Parathyroid adenoma (tissue), 2 donors: Measurements from ENCODE around the gene BEGAIN.

Experiments
- H2AFZ ChIP-seq: fragments of 300-600 bp; sonication (generic); one replicate; pipeline ENCODE4 v1.7.0; 2017; ENCODE audit warnings: antibody characterized with exemption, mild to moderate bottlenecking
- H3K27ac ChIP-seq: fragments of 300-600 bp; sonication (generic); one replicate; pipeline ENCODE4 v1.7.0; 2017
- H3K27me3 ChIP-seq: fragments of 300-600 bp; sonication (generic); one replicate; pipeline ENCODE4 v1.7.0; 2017; ENCODE audit warnings: low read length; ENCODE audit not compliant: control insufficient read depth, insufficient read depth
- H3K36me3 ChIP-seq: fragments of 300-600 bp; sonication (generic); one replicate; pipeline ENCODE4 v1.7.0; 2017; ENCODE audit warnings: low read length; ENCODE audit not compliant: control insufficient read depth, insufficient read depth
- H3K4me1 ChIP-seq: fragments of 300-600 bp; sonication (generic); one replicate; pipeline ENCODE4 v1.7.0; 2017; ENCODE audit warnings: control low read depth
- H3K4me2 ChIP-seq: fragments of 300-600 bp; sonication (generic); one replicate; pipeline ENCODE4 v1.7.0; 2017; ENCODE audit warnings: low read length
- H3K4me3 ChIP-seq: fragments of 300-600 bp; sonication (generic); one replicate; pipeline ENCODE4 v1.7.0; 2017; ENCODE audit warnings: low read depth, low read length
- H3K79me2 ChIP-seq: fragments of 300-600 bp; sonication (generic); one replicate; pipeline ENCODE4 v1.7.0; 2017; ENCODE audit warnings: control low read depth
- H3K9ac ChIP-seq: fragments of 300-600 bp; sonication (generic); one replicate; pipeline ENCODE4 v1.7.0; 2017; ENCODE audit warnings: mild to moderate bottlenecking
- H3K9me3 ChIP-seq: fragments of 300-600 bp; sonication (generic); one replicate; pipeline ENCODE4 v1.7.0; 2017; ENCODE audit warnings: low read length; ENCODE audit not compliant: control insufficient read depth
- TF ChIP-seq, protein P1 (sequence below): fragments of 300-600 bp; sonication (generic); IDR thresholded peaks from one replicate; pipeline ENCODE4 v1.7.0; 2017; ENCODE audit warnings: antibody characterized with exemption, mild to moderate bottlenecking
- donor health status: primary hyperparathyroidism.

BEGAIN gene

DNA sequence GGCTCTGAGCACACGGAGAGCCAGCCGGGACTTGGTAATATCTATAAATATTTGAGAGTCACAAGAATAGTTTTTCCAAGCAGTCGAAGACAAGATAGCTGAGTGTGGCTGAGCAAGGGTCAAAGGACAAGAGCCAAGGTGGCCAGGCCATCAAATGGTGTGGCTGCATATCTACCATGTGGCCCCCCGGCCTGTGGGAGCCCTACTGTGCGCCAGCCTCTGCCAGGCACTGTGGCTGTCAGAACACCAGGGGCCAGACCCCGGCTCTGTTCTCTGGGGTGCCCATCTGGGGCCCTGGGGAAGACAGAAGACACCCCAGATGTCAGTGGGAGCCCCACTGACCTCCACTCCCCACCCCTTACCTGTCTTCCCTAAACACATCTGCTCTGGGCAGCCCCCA lies 22.7 kb downstream of the BEGAIN start:
- TF ChIP-seq, protein P1, sequence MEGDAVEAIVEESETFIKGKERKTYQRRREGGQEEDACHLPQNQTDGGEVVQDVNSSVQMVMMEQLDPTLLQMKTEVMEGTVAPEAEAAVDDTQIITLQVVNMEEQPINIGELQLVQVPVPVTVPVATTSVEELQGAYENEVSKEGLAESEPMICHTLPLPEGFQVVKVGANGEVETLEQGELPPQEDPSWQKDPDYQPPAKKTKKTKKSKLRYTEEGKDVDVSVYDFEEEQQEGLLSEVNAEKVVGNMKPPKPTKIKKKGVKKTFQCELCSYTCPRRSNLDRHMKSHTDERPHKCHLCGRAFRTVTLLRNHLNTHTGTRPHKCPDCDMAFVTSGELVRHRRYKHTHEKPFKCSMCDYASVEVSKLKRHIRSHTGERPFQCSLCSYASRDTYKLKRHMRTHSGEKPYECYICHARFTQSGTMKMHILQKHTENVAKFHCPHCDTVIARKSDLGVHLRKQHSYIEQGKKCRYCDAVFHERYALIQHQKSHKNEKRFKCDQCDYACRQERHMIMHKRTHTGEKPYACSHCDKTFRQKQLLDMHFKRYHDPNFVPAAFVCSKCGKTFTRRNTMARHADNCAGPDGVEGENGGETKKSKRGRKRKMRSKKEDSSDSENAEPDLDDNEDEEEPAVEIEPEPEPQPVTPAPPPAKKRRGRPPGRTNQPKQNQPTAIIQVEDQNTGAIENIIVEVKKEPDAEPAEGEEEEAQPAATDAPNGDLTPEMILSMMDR: no peak
- Histone ChIP-seq H2AFZ (no peak overlapping the region), H3K36me3 (no peaks in the 10 kb centered on the region), H3K9ac (no peak overlapping the region), H3K27ac (no peak overlapping the region), H3K4me1 (peaks cover 5% of the 10 kb centered on the region), H3K79me2 (peaks cover 11% of the 10 kb centered on the region), H3K4me2 (no peak overlapping the region), H3K27me3 (no peaks in the 10 kb centered on the region), H3K4me3 (no peak overlapping the region), H3K9me3 (no peaks in the 10 kb centered on the region)

GRCh38 chr14:100562751-100563150 lies 24.5 kb downstream of the BEGAIN start:
- H3K27me3 ChIP-seq: no peaks in the 10 kb centered on the region
- no peak overlapping the region for H3K27ac ChIP-seq
- H3K4me2 ChIP-seq: no peak overlapping the region
- no peak overlapping the region for H2AFZ ChIP-seq
- H3K79me2 ChIP-seq: peaks cover 12% of the 10 kb centered on the region
- H3K4me1 ChIP-seq: peaks cover 5% of the 10 kb centered on the region
- H3K9me3 ChIP-seq: no peaks in the 10 kb centered on the region
- no peak overlapping the region for H3K4me3 ChIP-seq
- TF ChIP-seq, protein P1: no peak
- no peak overlapping the region for H3K9ac ChIP-seq
- H3K36me3 ChIP-seq: no peaks in the 10 kb centered on the region

- Histone ChIP-seq H3K27ac (no peak overlapping the region), H3K9ac (no peak overlapping the region), H3K9me3 (no peaks in the 10 kb centered on the region), H3K4me1 (peaks cover 4% of the 10 kb centered on the region), H3K36me3 (no peaks in the 10 kb centered on the region), H3K4me3 (no peak overlapping the region), H3K4me2 (no peak overlapping the region), H3K27me3 (no peaks in the 10 kb centered on the region), H3K79me2 (peaks cover 7% of the 10 kb centered on the region), H2AFZ (no peak overlapping the region)
- TF ChIP-seq, protein P1: no peak
Measured at GRCh38 chr14:100561005-100561404, 26.2 kb downstream of the BEGAIN start.

DNA sequence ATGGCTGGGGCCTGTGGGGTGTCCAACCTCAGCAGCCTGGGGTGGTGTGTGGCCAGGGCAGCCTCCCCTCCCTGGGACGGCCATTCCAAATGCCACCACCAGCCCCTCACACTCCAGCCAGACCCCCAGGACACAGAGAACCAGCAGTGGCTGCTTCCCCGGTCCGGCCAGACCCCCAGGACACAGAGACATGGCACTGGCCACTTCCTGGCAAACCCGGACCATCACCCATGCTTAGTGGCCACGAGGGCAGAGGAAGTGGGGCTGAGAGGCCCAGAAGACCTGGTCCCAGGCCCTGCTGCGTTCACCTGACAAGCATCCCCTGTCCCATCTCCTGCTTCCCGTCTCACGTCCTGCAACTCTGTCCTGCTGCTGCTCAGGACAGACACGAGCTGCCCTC lies 26.7 kb downstream of the BEGAIN start:
- no peak overlapping the region for H3K4me3 ChIP-seq
- no peak overlapping the region for H2AFZ ChIP-seq
- H3K27me3 ChIP-seq: no peaks in the 10 kb centered on the region
- no peaks in the 10 kb centered on the region for H3K9me3 ChIP-seq
- H3K79me2 ChIP-seq: peaks cover 4% of the 10 kb centered on the region
- H3K36me3 ChIP-seq: no peaks in the 10 kb centered on the region
- peaks cover 4% of the 10 kb centered on the region for H3K4me1 ChIP-seq
- H3K9ac ChIP-seq: no peak overlapping the region
- TF ChIP-seq, protein P1: no peak
- no peak overlapping the region for H3K4me2 ChIP-seq
- no peak overlapping the region for H3K27ac ChIP-seq

GRCh38 chr14:100559455-100559854 lies 27.8 kb downstream of the BEGAIN start:
- Histone ChIP-seq H3K36me3 (no peaks in the 10 kb centered on the region), H3K4me2 (no peak overlapping the region), H3K4me1 (peaks cover 4% of the 10 kb centered on the region), H2AFZ (no peak overlapping the region), H3K27ac (no peak overlapping the region), H3K9ac (no peak overlapping the region), H3K79me2 (peaks cover 4% of the 10 kb centered on the region), H3K9me3 (no peaks in the 10 kb centered on the region), H3K4me3 (no peak overlapping the region), H3K27me3 (no peaks in the 10 kb centered on the region)
- TF ChIP-seq, protein P1: no peak
